Posterior cingulate gyrus (tissue), 11 donors: ENCODE data around the gene MYL12A.
A peak's percentile ranks its signal among the peaks of the same experiment; 100 is the strongest.

ENCODE experiments used
- DNase-seq, 10 donors: peaks; one replicate each; pipeline versions ENCODE4 v3.0.0 to v3.0.0-alpha.2; 2020 to 2021; ENCODE audit warnings: mixed read lengths in 3 of 10
- intact Hi-C: fragments of 100-400 bp; cut with DNase I; formaldehyde crosslinking; loops from one replicate; pipeline ENCODE4 v1.15.1; 2023

The MYL12A gene

GRCh38 chr18:3223356-3223755 lies 24.2 kb upstream of the MYL12A start:
- DNase-seq, result no peak
- intact Hi-C loops, result no loop called here

- no peak for DNase-seq
Measured at GRCh38 chr18:3224223-3224622, 23.4 kb upstream of the MYL12A start.

GRCh38 chr18:3225588-3225987 lies 22.0 kb upstream of the MYL12A start:
- intact Hi-C loops, result no loop called here
- no peak for DNase-seq

More at GRCh38 chr18:3224223-3224622, 23.4 kb upstream of the MYL12A start:
- intact Hi-C loops, result no loop called here

GRCh38 chr18:3226048-3226447 lies 21.6 kb upstream of the MYL12A start:
- DNase-seq, result no peak
- intact Hi-C loops, result no loop called here

GRCh38 chr18:3230401-3231334 lies 16.9 kb upstream of the MYL12A start:
- DNase-seq, result no peak
- intact Hi-C loops, result no loop called here

GRCh38 chr18:3233004-3233403 lies 14.6 kb upstream of the MYL12A start:
- no peak for DNase-seq
- intact Hi-C loops, result no loop called here

GRCh38 chr18:3233433-3234168 lies 14.0 kb upstream of the MYL12A start:
- no peak for DNase-seq
- intact Hi-C loops, result no loop called here

GRCh38 chr18:3234457-3234856 lies 13.1 kb upstream of the MYL12A start:
- intact Hi-C loops, result no loop called here
- no peak for DNase-seq

- no peak for DNase-seq
- intact Hi-C loops, result no loop called here
Measured at GRCh38 chr18:3235846-3236245, 11.8 kb upstream of the MYL12A start.

GRCh38 chr18:3236470-3236869 lies 11.1 kb upstream of the MYL12A start:
- intact Hi-C loops, result no loop called here
- no peak for DNase-seq

GRCh38 chr18:3238742-3239141 lies 8.9 kb upstream of the MYL12A start:
- intact Hi-C loops, result no loop called here
- DNase-seq, result no peak

- DNase-seq, result no peak
- intact Hi-C loops, result loop anchor here (5.0 to 10.0 kb wide), 4 partner anchors 93 to 480 kb away; no protein-coding TSS in a partner anchor
Measured at GRCh38 chr18:3245185-3245564, 2.4 kb upstream of the MYL12A start.

- DNase-seq, result peak; percentile 73 to 98 (median 85)
- intact Hi-C loops, result loop anchor here (2.0 to 10.0 kb wide), 5 partner anchors 94 to 481 kb away; no protein-coding TSS in a partner anchor
Measured at GRCh38 chr18:3245853-3246634, 1.6 kb upstream of the MYL12A start.

GRCh38 chr18:3246635-3247239 lies 864 bp upstream of the MYL12A start:
- DNase-seq, result peak in 4 of 10 donors; percentile 12 to 81 (median 19)
- intact Hi-C loops, result loop anchor here (2.0 to 10.0 kb wide), 5 partner anchors 94 to 482 kb away; no protein-coding TSS in a partner anchor

GRCh38 chr18:3248062-3248657 lies 559 bp downstream of the MYL12A start:
- DNase-seq, result peak in 1 of 10 donors; percentile 18
- intact Hi-C loops, result loop anchor here (5.0 to 10.0 kb wide), 4 partner anchors 96 to 483 kb away; no protein-coding TSS in a partner anchor

- intact Hi-C loops, result loop anchor here (5.0 to 10.0 kb wide), 4 partner anchors 97 to 484 kb away; no protein-coding TSS in a partner anchor
- DNase-seq, result no peak
Measured at GRCh38 chr18:3248658-3249359, 1.2 kb downstream of the MYL12A start.

- intact Hi-C loops, result no loop called here
- DNase-seq, result no peak
Measured at GRCh38 chr18:3250237-3251107, 2.9 kb downstream of the MYL12A start.
